WTC11 (cell line): ENCODE data around the gene CPT1B.

Source experiments
- ATF2 ChIP-seq: sonication (generic); formaldehyde crosslinking; IDR thresholded peaks from 2 replicates; pipeline ENCODE4 v1.8.1; 2022; ENCODE audit warnings: low read depth, missing genetic modification reagents, borderline replicate concordance
- CREB1 ChIP-seq: sonication (generic); formaldehyde crosslinking; IDR thresholded peaks from 2 replicates; pipeline ENCODE4 v1.8.0; 2023; ENCODE audit warnings: mild to moderate bottlenecking, missing genetic modification reagents
- FOXJ3 ChIP-seq: sonication (generic); formaldehyde crosslinking; IDR thresholded peaks from 2 replicates; pipeline ENCODE4 v1.9.0; 2021; ENCODE audit warnings: missing genetic modification reagents, mild to moderate bottlenecking, borderline replicate concordance
- FOXK1 ChIP-seq: sonication (generic); formaldehyde crosslinking; IDR thresholded peaks from 2 replicates; pipeline ENCODE4 v1.8.0; 2022; ENCODE audit warnings: mild to moderate bottlenecking, moderate library complexity, missing genetic modification reagents
- NFATC4 ChIP-seq: fragments of 250-450 bp; sonication (Bioruptor Pico); IDR thresholded peaks from 2 replicates; pipeline ENCODE4 v1.9.0; 2021; ENCODE audit warnings: mild to moderate bottlenecking
- NR2C2 ChIP-seq: sonication (generic); formaldehyde crosslinking; IDR thresholded peaks from 2 replicates; pipeline ENCODE4 v1.8.0; 2022; ENCODE audit warnings: mild to moderate bottlenecking, missing genetic modification reagents
- PRDM15 ChIP-seq: sonication (generic); formaldehyde crosslinking; IDR thresholded peaks from 2 replicates; pipeline ENCODE4 v1.8.0; 2022; ENCODE audit warnings: missing genetic modification reagents
- SP1 ChIP-seq: sonication (generic); formaldehyde crosslinking; conservative IDR thresholded peaks from 2 replicates; pipeline ENCODE4 v1.8.1; 2022; ENCODE audit warnings: missing genetic modification reagents
- TCF7 ChIP-seq: sonication (generic); formaldehyde crosslinking; IDR thresholded peaks from 2 replicates; pipeline ENCODE4 v1.8.0; 2022; ENCODE audit warnings: mild to moderate bottlenecking, low read depth, missing genetic modification reagents, moderate library complexity
- USF2 ChIP-seq: sonication (generic); formaldehyde crosslinking; IDR thresholded peaks from 2 replicates; pipeline ENCODE4 v1.8.1; 2023; ENCODE audit warnings: mild to moderate bottlenecking, missing genetic modification reagents, moderate library complexity
- ZBTB21 ChIP-seq: sonication (generic); formaldehyde crosslinking; IDR thresholded peaks from 2 replicates; pipeline ENCODE4 v1.8.1; 2023; ENCODE audit warnings: mild to moderate bottlenecking, missing genetic modification reagents, borderline replicate concordance
- TF ChIP-seq, protein P1 (sequence below): fragments of 250-450 bp; sonication (Bioruptor Pico); IDR thresholded peaks from 2 replicates; pipeline ENCODE4 v1.9.0; 2021; ENCODE audit warnings: moderate library complexity, mild to moderate bottlenecking, inconsistent platforms, borderline replicate concordance
- TF ChIP-seq, protein P2 (sequence below): fragments of 200-600 bp; IDR thresholded peaks from 2 replicates; pipeline ENCODE4 v1.8.0; 2022; ENCODE audit warnings: antibody characterized with exemption
- TF ChIP-seq, protein P3 (sequence below): sonication (generic); formaldehyde crosslinking; IDR thresholded peaks from 2 replicates; pipeline ENCODE4 v1.8.0; 2022; ENCODE audit warnings: mild to moderate bottlenecking, missing genetic modification reagents

GRCh38 chr22:50560034-50560433 is 18.2 kb downstream of the CPT1B start:
- TF ChIP-seq, protein P1, sequence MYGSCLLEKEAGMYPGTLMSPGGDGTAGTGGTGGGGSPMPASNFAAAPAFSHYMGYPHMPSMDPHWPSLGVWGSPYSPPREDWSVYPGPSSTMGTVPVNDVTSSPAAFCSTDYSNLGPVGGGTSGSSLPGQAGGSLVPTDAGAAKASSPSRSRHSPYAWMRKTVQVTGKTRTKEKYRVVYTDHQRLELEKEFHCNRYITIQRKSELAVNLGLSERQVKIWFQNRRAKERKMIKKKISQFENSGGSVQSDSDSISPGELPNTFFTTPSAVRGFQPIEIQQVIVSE (CRISPR knock-in tag) = no peak
- TF ChIP-seq, protein P2, sequence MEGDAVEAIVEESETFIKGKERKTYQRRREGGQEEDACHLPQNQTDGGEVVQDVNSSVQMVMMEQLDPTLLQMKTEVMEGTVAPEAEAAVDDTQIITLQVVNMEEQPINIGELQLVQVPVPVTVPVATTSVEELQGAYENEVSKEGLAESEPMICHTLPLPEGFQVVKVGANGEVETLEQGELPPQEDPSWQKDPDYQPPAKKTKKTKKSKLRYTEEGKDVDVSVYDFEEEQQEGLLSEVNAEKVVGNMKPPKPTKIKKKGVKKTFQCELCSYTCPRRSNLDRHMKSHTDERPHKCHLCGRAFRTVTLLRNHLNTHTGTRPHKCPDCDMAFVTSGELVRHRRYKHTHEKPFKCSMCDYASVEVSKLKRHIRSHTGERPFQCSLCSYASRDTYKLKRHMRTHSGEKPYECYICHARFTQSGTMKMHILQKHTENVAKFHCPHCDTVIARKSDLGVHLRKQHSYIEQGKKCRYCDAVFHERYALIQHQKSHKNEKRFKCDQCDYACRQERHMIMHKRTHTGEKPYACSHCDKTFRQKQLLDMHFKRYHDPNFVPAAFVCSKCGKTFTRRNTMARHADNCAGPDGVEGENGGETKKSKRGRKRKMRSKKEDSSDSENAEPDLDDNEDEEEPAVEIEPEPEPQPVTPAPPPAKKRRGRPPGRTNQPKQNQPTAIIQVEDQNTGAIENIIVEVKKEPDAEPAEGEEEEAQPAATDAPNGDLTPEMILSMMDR = no peak
- TF ChIP-seq FOXK1 = no peak
- no peak for TF ChIP-seq CREB1 (CRISPR knock-in tag)
- TF ChIP-seq FOXJ3 (CRISPR knock-in tag) = no peak
- no peak for TF ChIP-seq ZBTB21
- TF ChIP-seq NFATC4 (CRISPR knock-in tag) = no peak
- no peak for TF ChIP-seq TCF7 (CRISPR knock-in tag)
- no peak for TF ChIP-seq USF2
- TF ChIP-seq, protein P3, sequence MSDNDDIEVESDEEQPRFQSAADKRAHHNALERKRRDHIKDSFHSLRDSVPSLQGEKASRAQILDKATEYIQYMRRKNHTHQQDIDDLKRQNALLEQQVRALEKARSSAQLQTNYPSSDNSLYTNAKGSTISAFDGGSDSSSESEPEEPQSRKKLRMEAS (CRISPR knock-in tag) = no peak
- TF ChIP-seq ATF2 (CRISPR knock-in tag) = no peak
- no peak for TF ChIP-seq NR2C2 (CRISPR knock-in tag)
- no peak for TF ChIP-seq SP1 (CRISPR knock-in tag)
- TF ChIP-seq PRDM15 (CRISPR knock-in tag) = no peak
